Lung microvascular endothelial cell (primary cell): ENCODE results near the gene RECK. TPM values are rescaled to one million over a fixed set of nuclear protein-coding genes. Genes with fewer than 3 reads are reported as not detected.
A peak's percentile ranks its signal among the peaks of the same experiment; 100 is the strongest.
"Not testable (repeated sequence)": the region's sequence is repeated elsewhere in the genome, so short reads cannot be mapped to it uniquely, and the experiment has no call there.

Source experiments
- DNase-seq, 2 donors: peaks; one replicate each; pipeline versions ENCODE4 v3.0.0 to v3.0.0-alpha.2; 2010; ENCODE audit warnings: low read depth in 2 of 2
- total RNA-seq: library from RNA; depleted of rRNA; stranded (reverse); fragments of >200 nt; gene quantifications from 2 replicates; pipeline ENCODE4 v1.2.1, GENCODE V29; 2014

RECK gene
- total RNA-seq, 1 donor from 2014 or later, result 25.0 TPM

DNA sequence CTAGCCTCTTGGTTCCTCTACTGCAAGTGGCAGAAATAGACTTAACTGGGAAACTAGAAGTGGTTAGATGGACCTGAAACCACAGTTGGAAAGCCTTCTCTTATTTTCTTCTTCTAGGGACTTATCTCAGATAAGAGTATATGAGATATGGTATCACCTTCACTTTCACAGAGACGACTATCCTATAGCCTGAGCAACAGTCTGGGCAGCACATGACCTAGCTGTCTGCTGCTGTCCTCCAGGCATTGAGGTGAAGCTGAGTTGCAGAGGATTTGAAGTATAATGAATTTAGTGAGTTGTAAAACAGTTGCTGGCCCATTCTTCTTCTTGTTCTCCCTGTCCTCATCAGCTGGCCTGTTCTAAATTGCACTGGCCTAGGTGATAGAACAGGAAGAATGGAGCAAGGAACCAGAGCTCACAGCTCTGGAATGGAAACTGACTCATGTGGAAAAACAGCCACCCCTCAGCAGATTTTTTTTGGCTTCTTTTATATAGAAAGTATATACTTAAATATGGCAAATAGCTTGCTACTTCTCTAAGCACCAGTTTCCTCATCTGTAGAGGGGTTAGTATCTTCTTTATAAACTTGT lies 27.8 kb downstream of the RECK start:
- peak; percentile 29 to 56 for DNase-seq

DNA sequence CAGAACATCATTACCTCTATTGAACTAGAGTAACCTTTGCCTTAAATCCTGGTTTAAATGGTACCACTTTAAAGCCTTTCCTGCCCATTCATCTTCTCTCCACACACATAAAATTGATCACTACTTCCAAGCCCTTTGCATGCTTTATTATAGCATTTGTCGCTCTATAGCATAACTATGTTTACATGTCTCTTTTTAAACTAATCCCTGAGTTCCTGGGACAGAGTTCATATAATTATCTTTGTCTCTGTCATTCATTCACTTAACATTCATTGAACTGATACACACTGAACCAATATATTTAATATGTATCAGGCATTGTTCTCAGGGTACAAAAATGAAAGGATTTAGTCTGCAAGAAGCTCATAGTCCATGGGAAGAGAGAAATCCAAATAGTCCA lies 37.3 kb downstream of the RECK start:
- no peak for DNase-seq

DNA sequence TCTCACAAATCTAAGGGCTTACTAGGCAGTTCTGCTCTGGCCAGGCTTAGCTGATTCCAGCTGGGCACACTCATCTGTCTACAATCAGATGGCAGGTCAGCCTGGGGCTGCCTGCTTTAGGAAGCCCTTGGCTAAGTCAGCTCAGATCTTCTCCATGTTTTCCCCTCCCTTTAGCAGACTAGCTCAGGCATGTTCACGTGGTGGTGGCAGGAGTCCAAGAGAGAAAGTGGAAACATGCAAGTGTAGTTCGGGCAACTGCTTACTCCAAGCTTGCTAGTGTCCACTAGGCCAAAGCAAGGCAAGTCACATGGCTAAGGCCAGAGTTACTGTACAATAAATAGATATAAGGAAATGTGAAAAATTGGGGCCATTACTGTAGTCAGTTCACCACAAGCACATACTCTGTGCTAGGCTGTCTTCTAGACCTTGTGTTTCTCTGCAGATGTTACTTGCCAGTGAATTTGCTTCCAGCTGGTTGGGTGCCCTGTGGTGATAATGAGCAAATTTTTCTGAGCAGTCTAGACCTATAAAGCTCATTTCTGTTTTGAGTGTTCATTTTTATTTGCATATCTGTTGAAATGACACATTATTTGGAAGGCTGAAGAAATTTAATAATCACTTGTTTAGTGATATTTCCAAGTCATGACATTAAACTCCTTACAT lies 38.3 kb downstream of the RECK start:
- DNase-seq, result peak; percentile 79 to 87

DNA sequence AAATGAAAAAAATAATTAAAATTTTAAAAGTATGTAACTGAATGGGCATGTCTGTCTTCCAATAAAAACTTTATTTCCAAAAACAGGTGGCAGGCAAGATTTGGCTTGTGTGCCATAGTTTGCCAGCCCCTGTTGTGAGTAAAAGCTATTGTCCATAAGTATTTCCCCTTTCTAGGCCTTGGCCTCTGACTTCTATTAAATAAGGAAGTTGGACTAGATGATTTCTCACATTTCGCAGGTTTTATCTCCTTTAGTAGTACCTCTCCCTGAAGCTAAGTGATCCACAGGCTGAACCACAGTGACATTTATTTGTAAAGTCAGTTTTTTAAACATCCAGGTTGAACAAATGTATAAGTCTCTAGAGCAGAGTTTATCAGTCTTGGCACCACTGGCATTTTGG lies 41.3 kb downstream of the RECK start:
- DNase-seq, result no peak

DNA sequence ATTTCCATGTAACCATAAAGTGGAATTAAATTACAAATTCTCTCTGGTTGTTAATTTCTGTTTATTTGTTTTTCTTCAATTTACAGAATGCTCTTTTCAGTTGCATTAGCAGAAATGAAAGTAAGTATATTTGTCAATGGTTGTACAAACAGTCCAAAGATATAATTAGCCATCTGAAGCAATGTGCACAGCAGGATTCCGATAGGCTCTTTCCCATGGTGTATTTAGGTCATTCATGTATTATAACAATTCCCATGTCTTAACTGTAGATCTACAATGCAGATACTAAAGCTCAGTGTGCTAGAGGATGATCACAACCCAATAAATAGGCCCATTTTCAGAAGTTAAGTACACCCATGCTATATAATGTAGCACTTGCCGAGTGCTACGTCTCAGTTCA lies 43.8 kb downstream of the RECK start:
- DNase-seq, result no peak

DNA sequence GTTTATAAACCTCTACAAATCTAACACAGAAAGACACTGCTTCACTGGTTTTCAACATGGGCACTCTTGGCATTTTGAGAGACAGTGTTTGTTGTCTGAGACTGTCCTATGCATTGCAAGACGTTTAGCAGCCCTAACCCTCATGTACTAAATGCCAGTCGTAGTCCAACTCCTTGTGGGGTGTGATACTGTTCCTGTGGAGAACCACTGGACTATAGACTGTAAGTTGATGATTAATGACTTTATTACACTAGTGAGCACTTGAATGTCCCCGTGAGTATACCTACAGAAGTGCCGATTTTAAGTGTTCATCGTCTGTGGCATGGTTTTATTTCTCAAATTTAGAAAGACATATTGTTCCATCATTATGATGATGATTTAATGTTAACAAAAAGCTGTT lies 46.2 kb downstream of the RECK start:
- DNase-seq, result no peak

DNA sequence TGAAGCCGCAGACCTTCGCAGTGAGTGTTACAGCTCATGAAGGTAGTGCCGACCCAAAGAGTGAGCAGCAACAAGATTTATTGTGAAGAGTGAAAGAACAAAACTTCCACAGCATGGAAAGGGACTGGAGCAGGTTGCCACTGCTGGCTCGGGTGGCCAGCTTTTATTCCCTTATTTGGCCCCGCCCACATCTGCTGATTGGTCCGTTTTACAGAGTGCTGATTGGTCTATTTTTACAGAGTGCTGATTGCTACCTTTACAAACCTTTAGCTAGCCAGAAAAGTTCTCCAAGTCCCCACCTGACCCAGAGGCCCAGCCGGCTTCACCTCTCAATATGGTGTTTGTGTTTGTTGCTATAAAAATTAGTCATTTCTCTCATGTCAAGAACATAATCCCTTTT lies 49.7 kb downstream of the RECK start:
- no peak for DNase-seq

DNA sequence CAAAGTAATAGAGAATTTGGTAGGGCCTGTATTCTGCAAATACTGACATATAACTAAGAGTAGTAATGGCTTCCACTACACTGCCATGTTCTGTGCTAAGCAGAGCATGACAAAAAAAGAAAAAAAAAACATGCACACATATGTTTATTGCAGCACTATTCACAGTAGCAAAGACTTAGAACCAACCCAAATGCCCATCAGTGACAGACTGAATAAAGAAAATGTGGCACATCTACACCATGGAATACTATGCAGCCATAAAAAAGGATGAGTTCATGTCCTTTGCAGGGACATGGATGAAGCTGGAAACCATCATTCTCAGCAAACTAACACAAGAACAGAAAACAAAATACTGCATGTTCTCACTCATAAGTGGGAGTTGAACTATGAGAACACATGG lies 50.3 kb downstream of the RECK start:
- not testable (repeated sequence) for DNase-seq

DNA sequence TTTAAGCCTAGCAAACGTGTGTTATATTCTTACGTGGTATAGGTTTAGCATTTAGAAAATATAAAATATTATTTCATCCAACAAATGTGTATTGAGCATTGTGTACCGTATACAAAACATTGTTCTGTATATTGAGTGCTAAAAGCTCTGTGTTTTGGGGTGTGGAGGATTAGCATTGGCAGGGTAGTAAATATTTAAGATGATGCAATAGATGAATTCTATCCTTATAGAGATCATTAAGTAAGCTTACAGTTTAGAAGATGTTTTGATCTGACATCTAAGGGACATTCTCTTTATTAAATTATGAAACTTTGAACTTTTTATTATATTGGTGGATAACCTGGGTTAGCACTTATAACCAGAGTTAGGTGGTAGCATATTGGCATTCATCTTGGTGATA lies 51.3 kb downstream of the RECK start:
- DNase-seq, result no peak

DNA sequence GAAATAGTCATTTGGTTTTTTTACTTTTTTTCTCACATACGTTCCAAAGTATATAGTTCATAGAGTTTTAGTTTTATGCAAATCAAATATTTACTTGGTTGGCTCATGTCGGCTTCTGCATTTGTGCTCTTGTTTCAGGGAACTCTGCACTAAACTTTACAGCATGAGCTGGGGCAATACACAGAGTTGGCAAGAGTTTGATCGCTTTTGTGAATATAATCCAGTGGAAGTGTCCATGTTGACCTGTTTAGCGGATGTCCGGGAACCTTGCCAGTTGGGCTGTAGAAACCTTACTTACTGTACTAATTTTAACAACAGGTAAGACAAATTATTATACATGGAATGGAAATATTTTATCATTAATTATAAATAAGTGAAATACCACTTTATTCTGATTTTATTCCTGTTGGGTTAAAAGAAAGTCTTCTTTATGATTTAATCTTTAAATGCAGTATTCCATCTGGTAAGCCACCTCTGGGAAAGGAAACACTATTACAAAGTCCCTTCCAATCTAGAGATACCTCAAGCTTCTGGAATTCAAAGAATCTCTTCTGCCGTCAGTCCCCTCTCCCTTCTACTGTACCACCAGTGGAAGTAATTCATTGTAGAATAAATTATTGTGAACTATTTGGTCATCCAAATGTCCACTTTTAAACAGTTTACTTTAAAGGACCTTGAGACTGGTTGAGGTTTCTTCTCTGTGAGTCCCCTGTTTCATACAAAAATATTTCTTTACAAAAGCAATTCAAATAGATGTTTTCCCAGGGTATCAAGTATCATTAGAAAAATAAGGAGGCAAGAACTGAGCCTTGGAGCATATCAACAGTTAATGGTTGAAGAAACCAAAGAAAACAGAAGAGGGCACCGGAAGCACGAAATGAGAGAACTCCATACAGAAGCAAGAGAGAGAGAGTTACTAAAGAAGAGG lies 54.6 kb downstream of the RECK start:
- DNase-seq, result peak; percentile 80 to 94

DNA sequence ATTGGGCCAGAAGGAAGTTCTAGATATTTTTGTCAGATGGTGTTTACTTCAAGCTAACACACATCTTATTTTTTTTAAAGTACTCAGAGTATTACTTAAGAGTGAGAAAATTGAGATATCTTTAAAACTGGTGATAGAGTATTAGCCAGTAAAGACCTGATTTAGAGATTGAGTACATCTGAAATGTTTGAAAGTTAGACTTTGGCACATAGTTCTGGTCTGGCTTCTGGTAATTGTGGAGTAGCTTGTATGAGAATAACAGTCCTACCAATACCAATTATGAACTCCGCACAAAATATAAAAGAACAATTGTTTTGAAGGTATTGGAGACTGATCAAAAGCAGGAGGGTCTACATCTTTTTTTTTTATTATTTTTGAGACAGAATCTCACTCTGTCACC lies 55.3 kb downstream of the RECK start:
- no peak for DNase-seq

DNA sequence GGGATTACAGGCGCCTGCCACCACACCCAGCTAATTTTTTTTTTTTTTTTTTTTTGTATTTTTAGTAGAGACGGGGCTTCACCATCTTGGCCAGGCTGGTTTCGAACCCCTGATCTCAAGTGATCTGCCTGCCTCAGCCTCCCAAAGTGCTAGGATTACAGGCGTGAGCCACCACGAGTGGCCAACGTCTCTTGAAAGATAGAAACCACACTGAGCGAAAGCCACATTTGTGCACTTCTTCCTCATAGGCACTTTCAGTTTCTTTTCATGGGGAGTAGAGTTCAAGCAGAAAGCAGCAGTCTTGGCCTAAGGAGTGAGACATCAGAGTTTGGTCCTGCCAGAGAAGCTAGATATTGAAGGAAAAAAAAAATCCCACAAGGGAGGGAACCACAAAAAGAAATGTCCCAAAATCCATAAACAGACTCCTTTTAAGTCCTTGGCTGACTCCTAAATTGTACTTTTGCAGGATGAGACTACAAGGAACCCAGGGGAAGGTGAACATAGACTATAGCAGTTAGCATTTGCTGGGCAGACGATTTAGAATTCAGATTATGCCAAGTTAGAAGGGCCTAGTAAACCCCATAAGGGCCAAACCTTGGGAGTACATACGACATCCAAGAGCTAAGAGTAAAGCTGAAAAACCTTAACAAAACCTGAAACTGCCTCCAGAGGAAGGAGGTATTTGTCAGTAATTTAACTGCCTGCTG lies 55.9 kb downstream of the RECK start:
- DNase-seq, result peak in 1 of 2 donors; percentile 9

DNA sequence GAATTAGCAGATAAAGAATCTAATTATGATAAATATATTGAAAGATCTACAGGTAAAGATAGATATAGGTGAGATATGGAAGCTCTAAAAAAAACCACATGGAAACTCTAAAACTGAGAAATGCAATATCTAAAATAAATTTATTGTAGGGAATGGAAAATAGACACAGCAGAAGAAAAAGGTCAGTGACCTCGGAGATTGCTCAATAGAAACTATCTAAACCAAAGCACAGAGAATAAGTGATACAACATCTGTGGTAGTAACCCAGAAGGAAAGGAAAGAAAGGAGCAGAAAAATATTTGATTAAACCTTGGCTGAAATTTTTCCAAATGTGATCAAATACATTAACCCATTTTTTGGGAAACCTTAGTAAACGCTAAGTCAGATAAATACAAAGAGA lies 56.7 kb downstream of the RECK start:
- DNase-seq, result peak in 1 of 2 donors; percentile 39

DNA sequence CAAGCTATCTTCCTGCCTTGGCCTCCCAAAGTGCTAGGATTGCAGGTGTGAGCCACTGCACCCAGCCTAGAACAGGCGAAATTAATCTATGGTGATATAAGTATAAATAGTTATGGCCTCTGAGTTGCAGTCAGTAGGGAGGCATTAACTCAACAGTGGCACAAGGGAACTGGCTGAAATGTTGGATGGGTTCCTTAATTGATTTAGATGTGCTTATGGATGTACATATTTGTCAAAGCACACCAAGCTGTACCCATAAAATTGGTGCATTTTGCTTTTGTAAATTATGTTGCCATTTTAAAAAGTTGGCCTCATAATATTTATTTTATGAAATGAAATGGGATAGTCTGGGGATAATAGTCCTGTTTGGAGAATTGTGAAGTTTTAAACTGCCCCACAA lies 63.0 kb downstream of the RECK start:
- DNase-seq, result no peak

DNA sequence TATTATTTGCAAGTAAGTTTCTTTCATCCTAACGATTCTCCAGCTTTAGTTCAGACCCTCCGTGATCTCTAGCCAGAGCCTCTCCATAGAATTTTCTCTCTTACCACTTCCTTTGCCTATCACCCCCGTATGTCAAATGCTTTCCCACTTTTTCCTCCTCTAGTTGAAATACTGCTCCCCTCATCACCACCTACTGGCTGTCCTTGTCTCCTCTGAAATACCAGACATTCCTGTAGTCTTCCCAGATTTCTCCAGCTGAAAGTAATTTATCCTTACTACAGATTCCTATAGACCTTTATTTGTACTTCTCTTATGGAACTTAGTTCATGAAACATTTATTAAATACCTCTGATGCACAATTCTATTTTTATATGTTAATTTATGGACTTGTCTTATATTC lies 63.8 kb downstream of the RECK start:
- DNase-seq, result no peak

DNA sequence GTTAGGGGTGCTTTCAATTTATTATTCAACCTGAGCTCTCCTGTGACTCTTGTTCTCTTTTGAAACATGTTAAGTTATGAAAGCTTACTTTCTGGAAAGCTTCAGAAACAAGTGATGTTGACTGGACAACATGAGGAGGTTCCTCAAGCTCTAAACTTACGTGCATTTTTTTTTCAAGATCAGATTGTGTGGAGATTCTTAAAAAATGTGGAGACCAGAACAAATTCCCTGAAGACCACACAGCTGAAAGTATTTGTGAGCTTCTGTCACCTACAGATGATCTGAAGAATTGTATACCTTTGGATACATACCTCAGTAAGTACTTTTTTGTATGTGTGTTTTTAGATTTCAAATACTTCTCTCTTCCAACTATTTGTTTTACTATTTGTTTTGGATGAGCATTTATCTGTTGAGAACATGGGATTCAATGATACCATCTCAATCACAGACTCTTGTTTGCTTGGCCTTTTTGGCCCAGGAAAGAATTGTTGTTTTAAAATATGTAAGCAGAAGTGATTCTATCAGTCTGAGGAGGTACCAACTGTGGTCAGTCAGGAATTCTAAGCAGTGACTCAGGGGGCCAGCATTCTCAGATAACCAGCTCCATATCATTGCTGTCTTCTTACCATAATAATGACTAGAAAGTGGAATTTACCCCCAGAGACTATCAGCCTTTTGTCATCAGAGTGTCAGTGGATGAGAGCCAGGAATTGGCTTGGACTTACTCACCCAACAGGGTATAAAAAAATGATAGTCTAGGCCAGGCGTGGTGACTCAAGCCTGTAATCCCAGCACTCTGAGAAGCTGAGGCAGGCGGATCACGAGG lies 65.4 kb downstream of the RECK start:
- peak; percentile 81 to 90 for DNase-seq

DNA sequence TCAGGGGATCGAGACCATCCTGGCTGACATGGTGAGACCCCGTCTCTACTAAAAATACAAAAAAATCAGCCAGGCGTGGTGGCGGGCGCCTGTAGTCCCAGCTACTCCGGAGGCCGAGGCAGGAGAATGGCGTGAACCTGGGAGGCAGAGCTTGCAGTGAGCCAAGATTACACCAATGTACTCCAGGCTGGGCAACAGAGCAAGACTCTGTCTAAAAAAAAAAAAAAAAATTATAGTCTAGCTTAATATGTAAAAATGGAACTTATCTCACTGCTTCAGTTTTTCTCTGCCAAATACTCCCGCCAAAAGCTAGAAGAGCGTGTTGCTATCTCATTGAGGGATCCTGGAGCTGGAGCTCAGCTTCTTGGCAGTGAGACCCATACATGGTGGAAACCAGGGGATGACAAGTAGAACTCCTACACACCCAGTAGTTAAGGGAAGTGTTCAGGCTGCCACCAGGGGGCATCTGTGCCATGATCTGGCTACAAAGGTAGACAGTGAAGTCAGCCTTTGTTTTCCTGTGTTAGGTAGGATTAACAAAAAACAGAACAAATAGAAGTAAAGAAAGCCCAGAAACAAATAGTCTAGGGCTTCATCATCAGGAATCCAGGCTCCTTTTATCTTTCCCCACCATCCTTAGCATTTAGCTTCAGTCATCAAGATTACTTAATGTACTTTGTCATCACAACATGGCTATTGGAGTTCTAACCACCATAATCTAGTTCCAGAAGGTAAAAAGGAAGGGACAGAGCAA lies 66.2 kb downstream of the RECK start:
- DNase-seq, result peak; percentile 85 to 90

DNA sequence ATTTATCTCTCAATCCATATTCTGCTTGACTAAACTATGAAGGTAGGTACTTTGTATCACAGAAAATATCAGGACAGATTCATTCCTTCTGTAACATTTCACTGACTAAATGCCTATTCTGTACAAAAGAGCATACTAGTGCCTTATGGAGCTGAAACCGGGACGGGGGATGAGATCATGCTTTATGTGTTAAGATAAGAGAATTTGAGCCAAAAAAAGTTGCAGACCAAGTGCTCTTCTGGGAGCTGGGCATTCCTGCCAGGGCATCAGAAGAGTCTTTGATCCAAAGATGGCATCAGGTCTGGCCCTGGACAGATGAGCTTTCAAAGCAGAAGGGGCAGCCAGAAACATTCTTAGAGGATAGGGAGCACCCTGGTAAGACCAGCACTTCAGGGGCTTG lies 72.4 kb downstream of the RECK start:
- no peak for DNase-seq

DNA sequence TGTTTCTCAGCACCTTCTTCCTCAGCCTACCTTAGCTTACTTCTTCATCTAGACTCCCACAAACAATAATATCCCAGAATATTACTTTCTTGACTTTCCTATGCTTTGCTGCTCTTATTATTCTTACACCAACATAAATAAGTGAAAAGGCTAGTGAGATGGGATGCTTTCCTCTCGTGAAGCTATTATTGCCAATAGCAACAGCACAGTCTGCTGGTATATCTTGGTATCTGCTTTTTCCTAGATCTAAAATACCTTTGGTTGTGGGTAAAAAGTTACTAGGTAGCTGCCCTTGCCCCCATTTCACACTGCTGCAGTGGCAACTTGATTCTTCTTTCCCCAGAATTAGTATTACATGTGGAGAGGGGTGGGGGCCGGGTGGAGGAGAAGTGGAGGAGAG lies 73.7 kb downstream of the RECK start:
- DNase-seq, result peak in 1 of 2 donors; percentile 31

DNA sequence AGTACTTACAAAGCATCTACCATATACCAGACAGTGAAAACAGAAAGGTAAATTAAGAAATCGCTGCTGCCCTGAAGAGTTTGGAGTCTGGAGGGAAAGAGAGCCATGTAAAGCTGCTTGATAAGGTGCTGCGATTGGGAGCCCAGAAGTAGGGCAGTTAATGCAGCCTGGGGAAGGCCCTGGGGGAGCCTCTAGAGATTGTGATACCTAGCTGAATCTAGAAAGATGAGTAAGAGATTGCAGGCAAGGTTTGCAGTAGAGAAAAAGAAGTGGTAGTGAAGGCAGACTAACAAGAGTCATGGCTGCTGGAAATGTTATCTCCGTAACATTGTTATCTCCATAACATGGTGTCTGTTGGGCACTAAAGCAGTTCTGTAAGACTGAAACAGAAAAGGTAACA lies 75.8 kb downstream of the RECK start:
- no peak for DNase-seq
